GM19463 (cell line): ENCODE measurements around the gene MINDY1.

Experiments
- ATAC-seq: cut with Tn5 transposase; IDR thresholded peaks from one replicate; pipeline ENCODE4 v1.9.1; 2021; ENCODE audit warnings: mild to moderate bottlenecking, moderate library complexity; ENCODE audit not compliant: unreplicated experiment

Gene MINDY1

DNA sequence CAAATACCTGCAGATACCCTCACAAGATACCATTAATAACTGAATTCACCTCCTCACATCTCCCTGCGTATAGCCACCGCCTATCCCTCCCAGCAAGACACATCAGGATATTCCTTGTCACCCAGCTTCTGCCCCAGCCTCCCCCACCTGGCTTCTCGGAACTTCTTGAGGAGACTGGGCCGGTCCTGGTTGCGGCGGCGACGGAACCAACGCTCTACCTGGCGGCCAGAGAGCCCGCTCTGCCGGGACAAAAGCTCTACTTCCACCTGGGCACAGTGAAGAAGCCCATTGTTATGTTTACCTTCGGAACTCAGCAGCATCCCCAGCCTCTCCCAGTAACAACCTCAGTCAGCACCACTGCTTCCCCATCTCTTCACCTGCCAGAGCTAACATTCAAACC lies 38.8 kb downstream of the MINDY1 start:
- no peak for ATAC-seq

DNA sequence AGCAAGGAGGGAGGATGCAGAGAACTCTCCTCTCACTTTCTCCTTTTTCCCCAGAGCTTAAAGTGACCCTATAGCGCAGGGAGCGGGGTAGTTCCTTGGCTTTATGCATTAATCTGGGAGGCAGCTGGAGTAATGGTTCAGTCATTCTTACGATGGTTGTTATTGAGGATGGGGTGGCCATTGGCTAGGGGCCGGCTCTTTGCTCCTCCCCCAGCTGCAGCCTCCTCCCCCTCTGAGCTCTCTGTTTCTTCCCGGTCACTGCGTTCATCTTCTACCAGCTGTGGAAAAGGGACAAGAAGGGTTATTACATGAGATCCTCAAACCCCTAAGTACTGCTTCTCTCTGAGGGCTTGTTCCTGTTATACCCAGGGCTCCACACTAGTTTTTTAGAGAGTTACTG lies 40.7 kb downstream of the MINDY1 start:
- ATAC-seq: no peak

DNA sequence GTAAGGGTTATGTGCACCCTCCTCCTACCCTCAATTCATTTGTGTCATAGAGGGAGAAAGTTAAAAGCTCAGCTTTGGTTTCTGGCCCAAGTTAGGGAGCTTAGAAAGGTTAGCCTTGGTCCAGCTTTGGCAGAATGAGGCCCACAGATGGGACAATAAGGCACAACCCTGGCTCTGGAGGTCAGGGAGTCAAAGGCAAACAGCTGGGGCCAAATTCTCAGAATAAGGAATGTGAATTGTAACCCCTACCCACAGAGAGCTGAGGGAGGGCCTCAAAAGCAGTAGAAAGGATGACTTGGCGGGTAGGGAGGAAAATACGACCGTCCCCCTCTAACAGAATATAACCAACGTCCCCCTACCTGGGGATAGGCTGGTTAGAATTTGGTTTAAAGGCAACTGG lies 41.1 kb downstream of the MINDY1 start:
- no peak for ATAC-seq

DNA sequence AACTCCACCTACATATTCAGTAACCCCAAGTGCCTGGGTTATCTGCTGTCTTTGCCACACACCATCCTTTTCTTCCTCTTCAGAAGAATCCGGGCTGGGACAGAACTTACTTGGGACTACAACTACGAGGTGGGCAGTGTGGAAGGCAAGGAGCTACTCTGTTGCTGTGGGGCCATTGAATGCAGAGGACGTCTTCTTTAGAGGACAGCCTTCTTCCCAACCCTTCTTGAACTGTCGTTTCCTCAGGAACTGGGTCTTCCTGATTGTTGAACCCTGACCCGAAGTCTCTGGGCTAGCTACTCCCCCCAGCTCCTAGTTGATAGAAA lies 42.6 kb downstream of the MINDY1 start:
- no peak for ATAC-seq

DNA sequence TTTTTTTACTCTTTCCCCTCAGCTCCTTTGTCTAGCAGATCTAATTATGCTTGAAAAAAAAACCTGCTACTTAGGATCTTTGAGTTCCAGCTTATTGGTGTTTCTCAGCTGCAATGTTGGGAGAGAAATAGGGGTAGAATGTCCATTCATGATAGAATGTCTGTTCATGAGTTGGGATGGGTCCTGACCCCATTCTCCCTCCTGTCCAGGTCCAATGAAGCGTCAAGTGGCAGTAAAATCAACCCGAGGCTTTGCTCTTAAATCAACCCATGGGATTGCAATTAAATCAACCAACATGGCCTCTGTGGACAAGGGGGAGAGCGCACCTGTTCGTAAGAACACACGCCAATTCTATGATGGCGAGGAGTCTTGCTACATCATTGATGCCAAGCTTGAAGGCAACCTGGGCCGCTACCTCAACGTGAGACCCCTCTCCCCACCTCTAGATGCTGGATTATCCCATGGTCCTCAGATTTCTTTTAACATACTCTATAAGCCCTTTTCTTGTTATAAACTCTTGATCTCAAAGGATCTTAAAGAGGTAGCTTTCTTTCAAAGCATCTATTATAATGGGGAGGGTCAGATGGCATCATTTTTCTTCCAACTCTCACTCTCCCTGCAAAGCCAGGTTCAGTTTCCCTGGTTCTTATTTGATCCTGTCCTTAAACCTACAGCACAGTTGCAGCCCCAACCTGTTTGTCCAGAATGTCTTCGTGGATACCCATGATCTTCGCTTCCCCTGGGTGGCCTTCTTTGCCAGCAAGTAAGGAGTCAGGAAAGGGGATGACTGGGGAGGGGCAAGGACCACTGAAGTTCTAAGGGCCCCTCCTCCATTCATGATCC lies 43.2 kb downstream of the MINDY1 start:
- no peak for ATAC-seq

DNA sequence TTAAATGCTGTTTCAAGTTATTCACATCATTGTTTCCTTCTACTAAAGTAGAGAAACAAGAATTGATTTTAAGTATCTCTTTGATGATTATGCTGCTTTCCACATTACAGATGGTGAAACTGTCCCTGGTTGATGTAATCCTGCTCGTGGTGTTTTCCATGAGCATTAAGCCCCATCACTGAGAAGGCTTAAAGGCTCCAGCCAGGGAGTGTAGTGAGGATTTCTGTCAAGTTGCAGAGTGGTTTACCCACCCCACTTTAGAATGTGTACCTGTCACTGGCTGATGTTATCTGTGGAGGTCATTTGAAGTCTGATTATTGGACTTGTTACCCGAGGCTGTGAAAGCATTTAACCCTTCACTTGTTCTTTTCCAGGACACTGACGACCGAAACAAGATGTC lies 44.9 kb downstream of the MINDY1 start:
- no peak for ATAC-seq

DNA sequence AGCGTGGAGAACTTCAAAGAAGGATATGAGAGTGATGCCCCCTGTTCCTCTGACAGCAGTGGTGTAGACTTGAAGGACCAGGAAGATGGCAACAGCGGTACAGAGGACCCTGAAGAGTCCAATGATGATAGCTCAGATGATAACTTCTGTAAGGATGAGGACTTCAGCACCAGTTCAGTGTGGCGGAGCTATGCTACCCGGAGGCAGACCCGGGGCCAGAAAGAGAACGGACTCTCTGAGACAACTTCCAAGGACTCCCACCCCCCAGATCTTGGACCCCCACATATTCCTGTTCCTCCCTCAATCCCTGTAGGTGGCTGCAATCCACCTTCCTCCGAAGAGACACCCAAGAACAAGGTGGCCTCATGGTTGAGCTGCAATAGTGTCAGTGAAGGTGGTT lies 46.1 kb downstream of the MINDY1 start:
- no peak for ATAC-seq

DNA sequence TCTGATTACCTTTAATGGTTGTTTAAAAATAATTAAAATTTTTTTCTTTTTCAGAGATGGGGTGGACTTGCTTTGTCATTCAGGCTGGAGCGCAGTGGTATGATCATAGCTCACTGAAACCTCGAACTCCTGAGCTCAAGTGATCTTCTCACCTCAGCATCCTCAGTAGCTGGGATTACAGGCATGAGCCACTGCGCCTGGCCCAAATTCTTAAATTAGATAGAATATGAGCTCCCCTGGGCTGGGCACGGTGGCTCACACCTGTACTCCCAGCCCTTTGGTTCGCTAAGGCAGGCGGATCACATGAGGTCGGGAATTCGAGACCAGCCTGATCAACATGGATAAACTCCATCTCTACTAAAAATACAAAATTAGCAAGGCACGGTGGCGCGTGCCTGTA lies 49.0 kb downstream of the MINDY1 start:
- no peak for ATAC-seq

DNA sequence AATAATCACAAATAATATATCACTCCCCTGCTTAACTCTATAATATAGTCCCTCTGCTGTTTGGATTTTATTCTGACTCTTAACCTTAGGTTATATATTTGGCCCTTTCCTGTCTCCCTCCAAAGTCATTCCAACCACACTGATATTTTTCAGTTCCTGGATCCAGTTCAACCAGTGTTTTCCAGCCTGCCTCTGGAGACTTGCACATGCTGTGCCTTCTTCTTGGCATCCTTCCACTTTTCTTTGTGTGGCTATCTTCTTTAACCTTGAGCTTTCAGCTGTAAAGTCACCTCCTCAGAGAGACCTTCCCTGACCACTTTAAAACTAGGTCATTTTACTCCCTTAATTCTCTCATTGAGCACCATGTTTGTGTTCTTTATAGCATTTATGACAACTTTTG lies 51.4 kb downstream of the MINDY1 start:
- ATAC-seq: no peak

DNA sequence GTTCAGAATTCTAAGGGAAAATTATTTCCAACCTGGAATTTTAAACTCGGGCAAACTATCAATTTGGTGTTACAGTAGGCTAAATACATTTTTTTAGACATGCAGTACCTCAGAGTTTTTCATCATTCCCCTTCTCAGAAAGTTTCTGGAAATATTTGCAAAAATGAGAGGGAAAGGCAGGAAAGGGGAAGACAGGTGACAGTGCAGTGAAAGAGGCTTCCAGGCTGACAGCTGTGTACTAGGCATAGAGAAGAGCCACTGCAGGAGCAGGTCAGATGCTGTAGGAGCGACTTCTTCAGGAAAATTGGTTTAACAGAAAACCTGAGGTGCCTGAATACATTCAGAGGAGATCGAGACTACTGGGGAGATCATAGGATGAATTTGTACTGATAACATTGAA lies 52.0 kb downstream of the MINDY1 start:
- ATAC-seq: no peak
